MM.1S (cell line): ENCODE results near the gene GCLC.

Source experiments
- DNase-seq: peaks from one replicate; pipeline ENCODE4 v3.0.0-alpha.2; 2015
- H2AFZ ChIP-seq: fragments of 300-600 bp; sonication (generic); 2 replicates; pipeline ENCODE4 v1.6.0; 2016; ENCODE audit warnings: antibody characterized with exemption, low read length
- H3F3A ChIP-seq: fragments of 300-600 bp; sonication (generic); 2 replicates; pipeline ENCODE4 v1.6.1; 2016; ENCODE audit warnings: mild to moderate bottlenecking, antibody characterized with exemption, low read length, moderate library complexity, mixed read lengths; ENCODE audit not compliant: insufficient read depth
- H3K27ac ChIP-seq: fragments of 300-600 bp; sonication (generic); 2 replicates; pipeline ENCODE4 v1.5.1; 2016; ENCODE audit warnings: mild to moderate bottlenecking, low read length
- H3K27me3 ChIP-seq: fragments of 300-600 bp; sonication (generic); replicated peaks from 2 replicates; pipeline ENCODE4 v1.6.0; 2016; ENCODE audit warnings: low read length; ENCODE audit not compliant: insufficient read depth
- H3K36me3 ChIP-seq: fragments of 300-600 bp; sonication (generic); replicated peaks from 2 replicates; pipeline ENCODE4 v1.6.1; 2016; ENCODE audit warnings: mild to moderate bottlenecking, low read length, mixed read lengths; ENCODE audit not compliant: insufficient read depth
- H3K4me1 ChIP-seq: fragments of 300-600 bp; sonication (generic); 2 replicates; pipeline ENCODE4 v1.6.1; 2016; ENCODE audit warnings: low read length, mixed read lengths
- H3K4me2 ChIP-seq: fragments of 300-600 bp; sonication (generic); 2 replicates; pipeline ENCODE4 v1.6.0; 2016; ENCODE audit warnings: low read depth, low read length
- H3K4me3 ChIP-seq: fragments of 300-600 bp; sonication (generic); 2 replicates; pipeline ENCODE4 v1.5.1; 2016; ENCODE audit warnings: low read length, mixed read lengths
- H3K79me2 ChIP-seq: fragments of 300-600 bp; sonication (generic); 2 replicates; pipeline ENCODE4 v1.6.1; 2016; ENCODE audit warnings: mixed run types, low read length, mixed read lengths
- H3K9ac ChIP-seq: fragments of 300-600 bp; sonication (generic); 2 replicates; pipeline ENCODE4 v1.6.1; 2016; ENCODE audit warnings: low read length, mixed read lengths
- H3K9me2 ChIP-seq: fragments of 300-600 bp; sonication (generic); replicated peaks from 2 replicates; pipeline ENCODE4 v1.6.1; 2016; ENCODE audit warnings: mild to moderate bottlenecking, low read length, mixed read lengths; ENCODE audit not compliant: insufficient read depth
- H3K9me3 ChIP-seq: fragments of 300-600 bp; sonication (generic); replicated peaks from 2 replicates; pipeline ENCODE4 v1.6.1; 2016; ENCODE audit warnings: mild to moderate bottlenecking, low read length, mixed read lengths; ENCODE audit not compliant: insufficient read depth
- H4K20me1 ChIP-seq: fragments of 300-600 bp; sonication (generic); 2 replicates; pipeline ENCODE4 v1.6.1; 2016; ENCODE audit warnings: mild to moderate bottlenecking, low read length, moderate library complexity, mixed read lengths; ENCODE audit not compliant: insufficient read depth
- EZH2 ChIP-seq: fragments of 300-600 bp; sonication (generic); optimal IDR thresholded peaks from 2 replicates; pipeline ENCODE3; 2017; ENCODE audit warnings: low read depth, mild to moderate bottlenecking, antibody characterized with exemption, low read length, mixed read lengths
- EZH2phosphoT487 ChIP-seq: fragments of 300-600 bp; sonication (generic); IDR thresholded peaks from 2 replicates; pipeline ENCODE4 v1.6.1; 2018; ENCODE audit warnings: antibody characterized with exemption, low read length
- TF ChIP-seq, protein P1 (sequence below): fragments of 300-600 bp; sonication (generic); IDR thresholded peaks from 2 replicates; pipeline ENCODE4 v1.5.1; 2016; ENCODE audit warnings: antibody characterized with exemption, low read length, mixed read lengths

The GCLC gene

GRCh38 chr6:53465732-53466131 is 79.2 kb downstream of the GCLC start:
- no peaks in the 10 kb centered on the region for H3K9me3 ChIP-seq
- no peaks in the 10 kb centered on the region for H3K9me2 ChIP-seq
- no peak overlapping the region for H2AFZ ChIP-seq
- H4K20me1 ChIP-seq = no peaks in the 10 kb centered on the region
- H3K27ac ChIP-seq = no peak overlapping the region
- H3K36me3 ChIP-seq = no peaks in the 10 kb centered on the region
- no peak overlapping the region for H3K9ac ChIP-seq
- H3K79me2 ChIP-seq = no peaks in the 10 kb centered on the region
- no peaks in the 10 kb centered on the region for H3F3A ChIP-seq
- no peak overlapping the region for H3K4me3 ChIP-seq
- TF ChIP-seq EZH2phosphoT487 = no peak
- TF ChIP-seq EZH2 = no peak
- TF ChIP-seq, protein P1, sequence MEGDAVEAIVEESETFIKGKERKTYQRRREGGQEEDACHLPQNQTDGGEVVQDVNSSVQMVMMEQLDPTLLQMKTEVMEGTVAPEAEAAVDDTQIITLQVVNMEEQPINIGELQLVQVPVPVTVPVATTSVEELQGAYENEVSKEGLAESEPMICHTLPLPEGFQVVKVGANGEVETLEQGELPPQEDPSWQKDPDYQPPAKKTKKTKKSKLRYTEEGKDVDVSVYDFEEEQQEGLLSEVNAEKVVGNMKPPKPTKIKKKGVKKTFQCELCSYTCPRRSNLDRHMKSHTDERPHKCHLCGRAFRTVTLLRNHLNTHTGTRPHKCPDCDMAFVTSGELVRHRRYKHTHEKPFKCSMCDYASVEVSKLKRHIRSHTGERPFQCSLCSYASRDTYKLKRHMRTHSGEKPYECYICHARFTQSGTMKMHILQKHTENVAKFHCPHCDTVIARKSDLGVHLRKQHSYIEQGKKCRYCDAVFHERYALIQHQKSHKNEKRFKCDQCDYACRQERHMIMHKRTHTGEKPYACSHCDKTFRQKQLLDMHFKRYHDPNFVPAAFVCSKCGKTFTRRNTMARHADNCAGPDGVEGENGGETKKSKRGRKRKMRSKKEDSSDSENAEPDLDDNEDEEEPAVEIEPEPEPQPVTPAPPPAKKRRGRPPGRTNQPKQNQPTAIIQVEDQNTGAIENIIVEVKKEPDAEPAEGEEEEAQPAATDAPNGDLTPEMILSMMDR = no peak
- H3K4me2 ChIP-seq = no peak overlapping the region
- DNase-seq = no peak
- no peaks in the 10 kb centered on the region for H3K27me3 ChIP-seq
- H3K4me1 ChIP-seq = no peaks in the 10 kb centered on the region

DNA sequence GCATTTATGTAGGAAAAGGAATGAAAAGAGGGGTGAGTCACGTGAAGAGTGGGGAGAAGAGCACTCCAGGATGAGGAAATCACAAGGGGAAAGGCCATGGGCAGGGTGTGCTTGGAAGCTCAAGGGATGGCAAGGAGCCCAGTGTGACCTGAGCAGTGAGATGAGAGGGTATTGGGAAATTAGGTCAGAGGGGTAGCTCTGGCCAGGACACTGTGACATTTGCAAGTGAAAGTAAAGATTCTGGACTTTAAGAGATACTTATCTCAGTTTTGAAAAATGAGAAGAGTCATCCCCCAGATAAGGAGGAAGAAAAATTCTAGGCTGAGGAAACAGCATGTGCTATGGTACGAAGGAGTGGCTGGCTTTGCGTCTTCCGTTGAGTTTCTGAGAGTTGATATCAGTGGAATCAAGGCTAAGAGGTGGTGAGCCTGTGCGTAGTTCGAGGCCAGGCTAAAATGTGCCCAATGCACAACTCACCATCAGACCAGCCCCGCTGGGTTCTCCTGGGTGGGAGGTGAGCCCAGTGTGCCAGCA is 79.9 kb downstream of the GCLC start:
- Histone ChIP-seq H3K9me2 (no peaks in the 10 kb centered on the region), H3F3A (no peaks in the 10 kb centered on the region), H3K27me3 (no peaks in the 10 kb centered on the region), H3K36me3 (no peaks in the 10 kb centered on the region), H3K79me2 (no peaks in the 10 kb centered on the region), H3K9me3 (no peaks in the 10 kb centered on the region), H3K9ac (no peak overlapping the region), H3K4me2 (no peak overlapping the region), H3K27ac (no peak overlapping the region), H3K4me3 (no peak overlapping the region), H3K4me1 (no peaks in the 10 kb centered on the region), H2AFZ (no peak overlapping the region), H4K20me1 (no peaks in the 10 kb centered on the region)
- DNase-seq = no peak
- TF ChIP-seq EZH2 (no peak), EZH2phosphoT487 (no peak)
- TF ChIP-seq, protein P1 = no peak

GRCh38 chr6:53464483-53464882 is 80.4 kb downstream of the GCLC start:
- H4K20me1 ChIP-seq = no peaks in the 10 kb centered on the region
- H3K27ac ChIP-seq = no peak overlapping the region
- H3K4me2 ChIP-seq = no peak overlapping the region
- H3K4me1 ChIP-seq = no peaks in the 10 kb centered on the region
- DNase-seq = no peak
- no peaks in the 10 kb centered on the region for H3F3A ChIP-seq
- TF ChIP-seq, protein P1 = no peak
- no peak for TF ChIP-seq EZH2phosphoT487
- no peak for TF ChIP-seq EZH2
- no peak overlapping the region for H3K4me3 ChIP-seq
- no peak overlapping the region for H2AFZ ChIP-seq
- H3K9me2 ChIP-seq = no peaks in the 10 kb centered on the region
- H3K27me3 ChIP-seq = no peaks in the 10 kb centered on the region
- no peaks in the 10 kb centered on the region for H3K79me2 ChIP-seq
- no peaks in the 10 kb centered on the region for H3K9me3 ChIP-seq
- no peak overlapping the region for H3K9ac ChIP-seq
- H3K36me3 ChIP-seq = no peaks in the 10 kb centered on the region
